AML-193 (cell line): ENCODE data around the gene PDS5B.
"Not testable (repeated sequence)": the region's sequence is repeated elsewhere in the genome, so short reads cannot be mapped to it uniquely, and the experiment has no call there.

Experiments used
- DNase-seq, 2 experiments: peaks; one replicate each; lab custom pipeline; 2025; lab: John Stamatoyannopoulos, UW

PDS5B gene

GRCh38 chr13:32586080-32586900, at the start of gene PDS5B:
Gene PDS5B (plus strand): TSS chr13:32586452. CDS start chr13:32648773, 62,321 bp downstream.
- DNase-seq, result peak; percentile 93 to 96

- DNase-seq, result no peak
These were observed 48.6 kb upstream of the PDS5B start for GRCh38 chr13:32537580-32538142.

- peak; percentile 61 to 85 for DNase-seq
These were observed 48.1 kb upstream of the PDS5B start for GRCh38 chr13:32538143-32538620.

- peak; percentile 99 for DNase-seq
These were observed 47.5 kb upstream of the PDS5B start, which contains the start of gene N4BP2L2 for GRCh38 chr13:32538621-32539246. Gene N4BP2L2 (minus strand): TSS chr13:32538795. CDS start chr13:32537027, 1,768 bp downstream.

GRCh38 chr13:32542221-32542620, 44.0 kb upstream of the PDS5B start:
- DNase-seq, result no peak

- DNase-seq, result no peak
These were observed 41.2 kb upstream of the PDS5B start for GRCh38 chr13:32545083-32545482.

- DNase-seq, result peak; percentile 83 to 88
These were observed 37.4 kb upstream of the PDS5B start for GRCh38 chr13:32548837-32549236.

GRCh38 chr13:32549788-32550187, 36.5 kb upstream of the PDS5B start:
- DNase-seq, result no peak

GRCh38 chr13:32553720-32554119, 32.5 kb upstream of the PDS5B start:
- DNase-seq, result no peak

- DNase-seq, result no peak
These were observed 30.6 kb upstream of the PDS5B start for GRCh38 chr13:32555613-32556012.

GRCh38 chr13:32560842-32561241, 25.4 kb upstream of the PDS5B start:
- DNase-seq, result not testable (repeated sequence)

GRCh38 chr13:32575687-32576086, 10.6 kb upstream of the PDS5B start:
- not testable (repeated sequence) for DNase-seq

GRCh38 chr13:32577032-32577431, 9.2 kb upstream of the PDS5B start:
- no peak for DNase-seq

GRCh38 chr13:32581177-32581786, 5.0 kb upstream of the PDS5B start:
- DNase-seq, result peak; percentile 68 to 70

GRCh38 chr13:32582281-32582680, 4.0 kb upstream of the PDS5B start:
- no peak for DNase-seq

GRCh38 chr13:32582991-32583390, 3.3 kb upstream of the PDS5B start:
- no peak for DNase-seq

- peak; percentile 16 to 21 for DNase-seq
These were observed 637 bp upstream of the PDS5B start for GRCh38 chr13:32585550-32586079.

GRCh38 chr13:32587011-32587810, 959 bp downstream of the PDS5B start:
- peak; percentile 64 to 74 for DNase-seq

- peak; percentile 66 to 74 for DNase-seq
These were observed 1.5 kb downstream of the PDS5B start for GRCh38 chr13:32587811-32588170.

GRCh38 chr13:32588736-32589135, 2.5 kb downstream of the PDS5B start:
- DNase-seq, result no peak

- DNase-seq, result peak in 1 of 2 experiments; percentile 13
These were observed 3.2 kb downstream of the PDS5B start for GRCh38 chr13:32589471-32589870.
